Measurements from ENCODE around the gene KLK2. TPM values are rescaled to one million over a fixed set of nuclear protein-coding genes. Genes with fewer than 3 reads are reported as not detected.
"Not testable (repeated sequence)": the region's sequence is repeated elsewhere in the genome, so short reads cannot be mapped to it uniquely, and the experiment has no call there.

KLK2 gene
- polyA plus RNA-seq, 1 donor from 2014 or later, result not detected

DNA sequence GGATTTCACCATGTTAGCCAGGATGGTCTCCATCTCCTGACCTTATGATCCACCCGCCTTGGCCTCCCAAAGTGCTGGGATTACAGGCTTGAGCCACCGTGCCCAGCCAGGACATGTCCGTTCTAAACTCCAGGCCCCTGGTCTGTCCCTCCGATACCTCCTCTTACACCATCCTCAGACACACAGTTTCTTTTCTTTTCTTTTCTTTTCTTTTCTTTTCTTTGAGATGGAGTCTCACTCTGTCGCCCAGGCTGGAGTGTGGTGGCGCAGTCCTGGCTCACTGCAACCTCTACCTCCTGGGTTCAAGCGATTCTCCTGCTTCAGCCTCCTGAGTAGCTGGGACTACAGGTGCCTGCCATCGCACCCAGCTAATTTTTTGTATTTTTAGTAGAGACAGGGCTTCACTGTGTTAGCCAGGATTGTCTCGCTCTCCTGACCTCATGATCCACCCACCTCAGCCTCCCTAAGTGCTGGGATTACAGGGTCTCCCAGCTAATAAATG is 22.9 kb downstream of the KLK2 start:
- H3F3A ChIP-seq (ENCODE audit: insufficient read depth, low read length, poor library complexity, severe bottlenecking), result not testable (repeated sequence)

DNA sequence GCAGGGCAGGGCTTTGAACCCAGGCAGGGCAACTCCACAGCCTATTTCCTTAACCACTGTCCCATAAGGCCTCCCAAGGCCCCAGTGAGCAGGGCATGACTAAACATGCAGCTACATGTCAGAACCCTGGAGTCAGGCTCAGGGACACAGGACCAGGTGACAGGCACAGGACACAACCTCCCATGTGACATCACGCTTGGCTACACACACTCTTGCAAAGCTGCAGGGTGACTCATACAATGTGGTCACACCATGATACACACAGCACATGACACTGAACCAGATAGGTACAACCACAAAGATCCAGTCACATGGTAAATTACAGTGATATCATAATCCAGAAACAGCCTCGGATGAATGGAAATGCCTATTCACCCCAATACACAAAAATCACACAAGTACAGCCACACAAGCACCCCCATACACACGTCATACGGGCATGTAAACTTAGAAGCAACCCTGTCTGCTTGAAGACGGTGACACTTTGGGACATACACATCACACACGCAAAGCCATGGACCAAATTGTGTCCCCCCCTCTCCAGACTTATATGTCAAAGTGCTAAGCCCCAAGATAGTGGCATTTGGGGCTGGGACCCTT is 23.5 kb downstream of the KLK2 start:
- Histone ChIP-seq H3K4me3 (ENCODE audit: low read length) (no peak overlapping the region), H3K79me2 (replicated peaks; ENCODE audit: insufficient read depth, low read length) (no peaks in the 10 kb centered on the region), H2AFZ (ENCODE audit: low read depth, low read length) (no peak overlapping the region), H3K9ac (ENCODE audit: low read length) (no peak overlapping the region), H3K27ac (ENCODE audit: low read length) (no peak overlapping the region), H4K20me1 (ENCODE audit: insufficient read depth) (no peaks in the 10 kb centered on the region), H3K4me2 (ENCODE audit: low read length) (no peak overlapping the region), H3K9me3 (ENCODE audit: low read length) (no peaks in the 10 kb centered on the region), H3K36me3 (ENCODE audit: insufficient read depth, low read length) (no peaks in the 10 kb centered on the region), H3K9me2 (ENCODE audit: insufficient read depth, low read length) (no peaks in the 10 kb centered on the region), H3K27me3 (ENCODE audit: insufficient read depth, low read depth, low read length) (no peaks in the 10 kb centered on the region), H3F3A (ENCODE audit: insufficient read depth, low read length, poor library complexity, severe bottlenecking) (no peaks in the 10 kb centered on the region)
- TF ChIP-seq, protein P1, sequence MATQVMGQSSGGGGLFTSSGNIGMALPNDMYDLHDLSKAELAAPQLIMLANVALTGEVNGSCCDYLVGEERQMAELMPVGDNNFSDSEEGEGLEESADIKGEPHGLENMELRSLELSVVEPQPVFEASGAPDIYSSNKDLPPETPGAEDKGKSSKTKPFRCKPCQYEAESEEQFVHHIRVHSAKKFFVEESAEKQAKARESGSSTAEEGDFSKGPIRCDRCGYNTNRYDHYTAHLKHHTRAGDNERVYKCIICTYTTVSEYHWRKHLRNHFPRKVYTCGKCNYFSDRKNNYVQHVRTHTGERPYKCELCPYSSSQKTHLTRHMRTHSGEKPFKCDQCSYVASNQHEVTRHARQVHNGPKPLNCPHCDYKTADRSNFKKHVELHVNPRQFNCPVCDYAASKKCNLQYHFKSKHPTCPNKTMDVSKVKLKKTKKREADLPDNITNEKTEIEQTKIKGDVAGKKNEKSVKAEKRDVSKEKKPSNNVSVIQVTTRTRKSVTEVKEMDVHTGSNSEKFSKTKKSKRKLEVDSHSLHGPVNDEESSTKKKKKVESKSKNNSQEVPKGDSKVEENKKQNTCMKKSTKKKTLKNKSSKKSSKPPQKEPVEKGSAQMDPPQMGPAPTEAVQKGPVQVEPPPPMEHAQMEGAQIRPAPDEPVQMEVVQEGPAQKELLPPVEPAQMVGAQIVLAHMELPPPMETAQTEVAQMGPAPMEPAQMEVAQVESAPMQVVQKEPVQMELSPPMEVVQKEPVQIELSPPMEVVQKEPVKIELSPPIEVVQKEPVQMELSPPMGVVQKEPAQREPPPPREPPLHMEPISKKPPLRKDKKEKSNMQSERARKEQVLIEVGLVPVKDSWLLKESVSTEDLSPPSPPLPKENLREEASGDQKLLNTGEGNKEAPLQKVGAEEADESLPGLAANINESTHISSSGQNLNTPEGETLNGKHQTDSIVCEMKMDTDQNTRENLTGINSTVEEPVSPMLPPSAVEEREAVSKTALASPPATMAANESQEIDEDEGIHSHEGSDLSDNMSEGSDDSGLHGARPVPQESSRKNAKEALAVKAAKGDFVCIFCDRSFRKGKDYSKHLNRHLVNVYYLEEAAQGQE (IDR thresholded peaks at IDR 0.05; ENCODE audit: borderline replicate concordance), result no peak
- TF ChIP-seq EP300 (conservative IDR thresholded peaks at IDR 0.05; ENCODE audit: poor library complexity, severe bottlenecking), result no peak
- no peak for TF ChIP-seq POLR2AphosphoS5 (IDR thresholded peaks at IDR 0.05)
- TF ChIP-seq EZH2 (IDR thresholded peaks at IDR 0.05; ENCODE audit: borderline replicate concordance, insufficient read depth, low read length, poor library complexity, severe bottlenecking), result no peak
- no peak for TF ChIP-seq MXI1 (conservative IDR thresholded peaks at IDR 0.05; ENCODE audit: poor library complexity, severe bottlenecking)
- TF ChIP-seq RAD21 (conservative IDR thresholded peaks at IDR 0.05), result no peak
- TF ChIP-seq SMC3 (conservative IDR thresholded peaks at IDR 0.05; ENCODE audit: poor library complexity), result no peak
- TF ChIP-seq, protein P2, sequence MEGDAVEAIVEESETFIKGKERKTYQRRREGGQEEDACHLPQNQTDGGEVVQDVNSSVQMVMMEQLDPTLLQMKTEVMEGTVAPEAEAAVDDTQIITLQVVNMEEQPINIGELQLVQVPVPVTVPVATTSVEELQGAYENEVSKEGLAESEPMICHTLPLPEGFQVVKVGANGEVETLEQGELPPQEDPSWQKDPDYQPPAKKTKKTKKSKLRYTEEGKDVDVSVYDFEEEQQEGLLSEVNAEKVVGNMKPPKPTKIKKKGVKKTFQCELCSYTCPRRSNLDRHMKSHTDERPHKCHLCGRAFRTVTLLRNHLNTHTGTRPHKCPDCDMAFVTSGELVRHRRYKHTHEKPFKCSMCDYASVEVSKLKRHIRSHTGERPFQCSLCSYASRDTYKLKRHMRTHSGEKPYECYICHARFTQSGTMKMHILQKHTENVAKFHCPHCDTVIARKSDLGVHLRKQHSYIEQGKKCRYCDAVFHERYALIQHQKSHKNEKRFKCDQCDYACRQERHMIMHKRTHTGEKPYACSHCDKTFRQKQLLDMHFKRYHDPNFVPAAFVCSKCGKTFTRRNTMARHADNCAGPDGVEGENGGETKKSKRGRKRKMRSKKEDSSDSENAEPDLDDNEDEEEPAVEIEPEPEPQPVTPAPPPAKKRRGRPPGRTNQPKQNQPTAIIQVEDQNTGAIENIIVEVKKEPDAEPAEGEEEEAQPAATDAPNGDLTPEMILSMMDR (IDR thresholded peaks at IDR 0.05; ENCODE audit: poor library complexity, severe bottlenecking), result no peak
- no peak for TF ChIP-seq TAF1 (IDR thresholded peaks at IDR 0.05; ENCODE audit: low read depth)

More for the DNA sequence above, 22.9 kb downstream of the KLK2 start:
- not testable (repeated sequence) for H3K9me2 ChIP-seq (ENCODE audit: insufficient read depth, low read length); H3K4me2 ChIP-seq (ENCODE audit: low read length); H4K20me1 ChIP-seq (ENCODE audit: insufficient read depth); H3K4me3 ChIP-seq (ENCODE audit: low read length); H3K27ac ChIP-seq (ENCODE audit: low read length); H2AFZ ChIP-seq (ENCODE audit: low read depth, low read length); H3K36me3 ChIP-seq (ENCODE audit: insufficient read depth, low read length); H3K79me2 ChIP-seq (replicated peaks; ENCODE audit: insufficient read depth, low read length); H3K9me3 ChIP-seq (ENCODE audit: low read length); H3K9ac ChIP-seq (ENCODE audit: low read length); H3K27me3 ChIP-seq (ENCODE audit: insufficient read depth, low read depth, low read length)

All from neural cell (in vitro differentiated cells).